ENCODE data around the gene ZNF212. TPM values are rescaled to one million over a fixed set of nuclear protein-coding genes. Genes with fewer than 3 reads are reported as not detected.
"Not testable (repeated sequence)": the region's sequence is repeated elsewhere in the genome, so short reads cannot be mapped to it uniquely, and the experiment has no call there.

Gene ZNF212
- total RNA-seq, 1 donor from 2014 or later = 4.9 TPM

DNA sequence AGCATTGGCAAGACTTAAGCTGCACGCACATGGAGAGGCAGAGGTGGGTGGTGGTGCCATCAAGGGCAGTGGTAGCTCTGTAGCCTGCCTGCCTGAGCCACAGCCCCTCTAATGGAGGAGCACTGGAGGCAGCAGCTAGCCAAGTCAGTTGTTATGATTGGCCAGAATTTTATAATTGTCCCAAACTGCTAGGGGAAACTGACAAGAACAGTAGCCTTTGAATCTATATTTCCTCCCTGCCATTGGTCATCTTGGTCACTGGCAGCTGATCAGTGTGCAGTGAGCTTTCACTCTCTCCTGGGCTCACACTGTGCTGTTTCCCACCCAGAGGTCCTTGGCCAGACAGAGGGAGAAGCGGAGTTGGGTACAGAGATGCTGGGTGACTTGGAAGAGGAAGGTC, 12.9 kb downstream of the ZNF212 start:
- no peak for DNase-seq (ENCODE audit: low read depth, low spot score)

DNA sequence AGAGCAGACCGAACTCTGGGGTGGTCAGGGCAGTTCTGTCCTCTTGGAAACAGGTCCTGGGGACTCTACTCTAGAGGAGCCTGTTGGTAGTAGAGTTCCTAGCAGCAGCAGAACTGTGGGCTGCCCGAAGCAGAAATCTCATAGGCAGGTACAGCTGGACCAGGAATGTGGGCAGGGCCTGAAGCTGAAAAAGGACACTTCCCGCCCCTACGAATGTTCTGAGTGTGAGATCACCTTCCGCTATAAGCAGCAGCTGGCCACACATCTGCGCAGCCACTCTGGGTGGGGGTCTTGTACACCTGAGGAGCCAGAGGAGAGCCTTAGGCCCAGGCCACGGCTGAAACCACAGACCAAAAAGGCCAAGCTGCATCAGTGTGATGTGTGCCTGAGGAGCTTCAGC, 14.2 kb downstream of the ZNF212 start:
- no peak for DNase-seq (ENCODE audit: low read depth, low spot score)

GRCh38 chr7:149254181-149254858, 14.9 kb downstream of the ZNF212 start:
- DNase-seq (ENCODE audit: low read depth, low spot score) = no peak

DNA sequence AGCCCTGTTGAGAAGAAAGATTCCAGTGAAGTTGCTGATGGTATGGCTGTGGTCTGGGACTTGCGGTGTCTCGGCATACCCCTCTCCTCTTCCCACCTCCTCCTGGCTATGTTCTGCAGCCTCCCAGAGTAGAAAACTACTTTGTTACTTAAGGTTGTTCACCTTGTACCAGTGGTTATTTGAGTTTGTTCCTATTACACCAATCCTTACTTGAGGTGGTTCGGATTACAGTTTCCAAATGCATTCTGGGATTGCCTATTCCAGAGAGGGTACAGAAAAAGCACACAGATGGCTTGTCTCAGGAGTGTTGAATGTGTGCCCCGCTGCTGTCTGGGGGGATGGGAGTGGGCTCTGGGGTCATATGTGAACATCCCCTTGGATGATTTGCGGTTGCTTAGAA, 15.7 kb downstream of the ZNF212 start:
- no peak for DNase-seq (ENCODE audit: low read depth, low spot score)

- DNase-seq (ENCODE audit: low read depth, low spot score) = no peak
Measured at GRCh38 chr7:149256568-149256967, 17.1 kb downstream of the ZNF212 start.

DNA sequence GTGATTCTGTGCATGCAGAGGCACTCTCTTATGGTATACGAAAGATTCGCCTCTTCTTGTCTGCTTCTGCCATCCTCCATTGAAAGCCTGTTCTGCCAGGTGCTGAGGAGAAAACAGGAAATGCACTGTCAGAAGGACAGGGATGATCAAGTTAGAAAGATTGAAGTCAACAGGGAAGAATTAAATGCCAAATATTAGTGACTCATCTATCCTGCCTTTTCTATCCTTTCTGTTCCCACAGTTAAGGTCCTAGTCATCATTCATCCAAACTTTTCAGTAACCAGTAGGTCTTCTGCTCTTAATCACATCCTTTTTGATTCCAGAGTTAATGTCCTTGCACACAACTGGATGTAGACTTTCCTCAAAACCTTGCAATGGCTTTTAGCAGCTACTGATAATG, 17.7 kb downstream of the ZNF212 start:
- DNase-seq (ENCODE audit: low read depth, low spot score) = no peak

- DNase-seq (ENCODE audit: low read depth, low spot score) = no peak
Measured at GRCh38 chr7:149261316-149261828, 21.9 kb downstream of the ZNF212 start.

- DNase-seq (ENCODE audit: low read depth, low spot score) = peak; percentile 60
Measured at GRCh38 chr7:149261829-149262617, 22.6 kb downstream of the ZNF212 start, which contains the start of gene ZNF783. ZNF783 (plus strand) TSS chr7:149262196; CDS start chr7:149262334, 138 bp downstream.

DNA sequence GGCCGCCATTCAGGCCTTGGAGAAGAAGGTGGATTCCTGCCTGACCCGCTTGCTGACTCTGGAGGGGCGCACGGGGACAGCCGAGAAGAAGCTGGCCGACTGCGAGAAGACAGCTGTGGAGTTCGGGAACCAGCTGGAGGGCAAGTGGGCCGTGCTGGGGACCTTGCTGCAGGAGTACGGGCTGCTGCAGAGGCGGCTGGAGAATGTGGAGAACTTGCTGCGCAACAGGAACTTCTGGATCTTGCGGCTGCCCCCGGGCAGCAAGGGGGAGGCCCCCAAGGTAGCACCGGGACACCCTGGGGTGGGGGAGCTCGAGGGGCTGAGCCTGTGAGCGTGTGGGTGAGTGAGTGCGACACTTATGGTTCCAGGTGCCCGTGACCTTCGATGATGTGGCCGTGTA, 27.0 kb downstream of the ZNF212 start:
- no peak for DNase-seq (ENCODE audit: low read depth, low spot score)

DNA sequence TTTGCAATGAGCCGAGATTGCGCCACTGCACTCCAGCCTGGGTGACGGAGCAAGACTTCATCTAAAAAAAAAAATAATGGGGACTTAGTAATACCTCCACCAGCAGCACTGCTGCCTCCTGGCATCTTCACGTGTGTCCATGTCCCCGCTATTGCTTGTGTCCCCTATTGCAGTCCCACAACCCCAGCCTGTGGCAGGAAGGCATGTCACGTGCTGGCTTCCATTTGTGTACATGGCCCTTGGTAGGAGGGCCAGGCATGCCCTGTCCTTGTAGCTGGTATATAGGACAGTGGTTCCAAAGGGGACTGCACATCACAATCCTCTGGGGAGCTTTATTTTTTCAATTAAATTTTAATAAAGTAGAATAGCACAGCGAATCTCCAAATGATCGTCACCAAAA, 28.3 kb downstream of the ZNF212 start:
- DNase-seq (ENCODE audit: low read depth, low spot score) = no peak

DNA sequence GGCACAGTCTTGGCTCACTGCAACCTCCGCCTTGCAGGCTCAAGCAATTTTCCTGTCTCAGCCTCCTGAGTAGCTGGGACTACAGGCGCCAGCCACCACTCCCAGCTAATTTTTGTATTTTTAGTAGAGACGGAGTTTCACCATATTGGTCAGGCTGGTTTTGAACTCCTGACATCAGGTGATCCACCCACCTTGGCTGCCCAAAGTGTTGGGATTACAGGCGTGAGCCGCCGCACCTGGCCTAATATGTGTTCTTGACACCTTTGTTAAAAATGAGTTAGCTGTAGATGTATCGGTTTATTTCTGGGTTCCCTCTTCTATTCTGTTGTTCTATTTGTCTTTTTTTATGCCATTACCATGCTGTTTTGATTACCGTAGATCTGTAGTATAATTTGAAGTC, 35.0 kb downstream of the ZNF212 start:
- DNase-seq (ENCODE audit: low read depth, low spot score) = not testable (repeated sequence)

GRCh38 chr7:149277871-149278270, 38.4 kb downstream of the ZNF212 start:
- DNase-seq (ENCODE audit: low read depth, low spot score) = no peak

DNA sequence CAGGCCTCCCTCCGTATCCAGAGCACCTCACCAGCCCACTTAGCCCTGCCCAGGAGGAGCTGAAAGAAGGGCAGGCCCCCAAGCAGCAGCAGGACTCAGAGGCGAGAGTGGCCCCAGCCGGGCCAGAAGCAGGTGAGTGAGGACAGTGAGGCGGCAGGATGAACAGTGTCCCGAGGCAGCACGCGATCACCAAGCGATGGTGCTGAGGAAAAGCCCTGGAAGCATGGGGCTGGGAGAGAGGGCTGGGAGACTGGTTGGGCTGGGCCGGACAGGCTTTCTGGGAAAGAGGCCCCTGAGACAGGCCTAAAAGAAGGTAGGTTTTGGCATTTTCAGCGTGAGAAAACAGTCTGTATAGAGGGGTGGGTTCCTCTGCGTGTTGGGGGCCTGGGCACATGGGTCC, 38.9 kb downstream of the ZNF212 start:
- no peak for DNase-seq (ENCODE audit: low read depth, low spot score)

DNA sequence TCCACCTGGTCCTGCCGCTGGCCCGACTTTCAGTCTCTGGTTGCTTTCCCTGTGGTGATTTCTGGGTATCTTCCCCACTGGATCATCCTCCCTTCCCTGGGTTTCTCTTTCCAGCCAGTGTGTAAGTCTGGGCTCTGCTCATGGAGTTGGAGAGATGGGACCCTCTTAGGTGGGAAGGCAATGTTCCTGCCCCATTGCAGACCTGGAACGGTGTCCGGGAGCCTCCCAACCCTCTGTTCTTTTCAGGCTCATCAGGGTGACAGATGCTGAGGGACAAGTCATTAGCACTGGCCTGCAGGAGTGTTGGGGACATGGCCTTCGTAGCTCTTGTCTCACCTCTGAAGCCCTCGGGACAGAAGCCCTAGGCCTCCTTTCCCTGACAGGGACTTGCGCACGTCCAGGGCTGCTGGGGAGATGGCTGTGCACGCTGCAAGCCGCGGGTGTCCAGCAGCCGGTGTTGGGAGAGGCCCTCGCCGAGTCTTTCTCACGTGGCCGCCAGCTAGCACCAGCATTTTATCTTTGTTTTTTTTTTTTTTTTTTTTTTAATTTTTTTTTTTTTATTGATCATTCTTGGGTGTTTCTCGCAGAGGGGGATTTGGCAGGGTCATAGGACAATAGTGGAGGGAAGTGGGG, 39.8 kb downstream of the ZNF212 start:
- no peak for DNase-seq (ENCODE audit: low read depth, low spot score)

GRCh38 chr7:149280151-149280550, 40.7 kb downstream of the ZNF212 start:
- no peak for DNase-seq (ENCODE audit: low read depth, low spot score)

- DNase-seq (ENCODE audit: low read depth, low spot score) = no peak
Measured at GRCh38 chr7:149280661-149281507, 41.4 kb downstream of the ZNF212 start.

- no peak for DNase-seq (ENCODE audit: low read depth, low spot score)
Measured at GRCh38 chr7:149281508-149282330, 42.3 kb downstream of the ZNF212 start.

GRCh38 chr7:149282331-149282655, 42.8 kb downstream of the ZNF212 start:
- peak; percentile 22 for DNase-seq (ENCODE audit: low read depth, low spot score)

- no peak for DNase-seq (ENCODE audit: low read depth, low spot score)
Measured at GRCh38 chr7:149283321-149283720, 43.9 kb downstream of the ZNF212 start.

DNA sequence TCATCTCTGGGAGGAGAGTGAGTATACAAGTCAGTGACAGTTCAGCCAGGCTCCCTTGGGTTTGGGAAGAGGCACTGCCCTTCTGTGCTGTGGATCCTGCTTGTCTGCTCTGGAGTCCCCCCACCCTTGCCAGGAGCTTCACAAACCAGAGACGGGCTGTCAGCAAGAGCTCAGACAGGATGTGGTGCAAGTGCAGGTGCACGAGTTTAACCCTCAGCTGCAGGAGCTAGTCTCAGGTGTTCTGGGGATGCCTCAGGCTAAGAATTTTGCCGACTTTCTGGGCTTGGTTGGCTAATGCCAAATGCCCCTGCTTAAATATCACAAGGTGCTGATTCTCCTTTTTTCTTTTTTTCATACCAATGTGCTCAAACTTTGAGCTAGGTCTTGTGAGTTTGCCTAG, 44.9 kb downstream of the ZNF212 start:
- DNase-seq (ENCODE audit: low read depth, low spot score) = no peak

All from pulmonary artery endothelial cell (primary cell).